ENCODE data around the gene AAR2.
A peak's percentile ranks its signal among the peaks of the same experiment; 100 is the strongest.

Gene AAR2

DNA sequence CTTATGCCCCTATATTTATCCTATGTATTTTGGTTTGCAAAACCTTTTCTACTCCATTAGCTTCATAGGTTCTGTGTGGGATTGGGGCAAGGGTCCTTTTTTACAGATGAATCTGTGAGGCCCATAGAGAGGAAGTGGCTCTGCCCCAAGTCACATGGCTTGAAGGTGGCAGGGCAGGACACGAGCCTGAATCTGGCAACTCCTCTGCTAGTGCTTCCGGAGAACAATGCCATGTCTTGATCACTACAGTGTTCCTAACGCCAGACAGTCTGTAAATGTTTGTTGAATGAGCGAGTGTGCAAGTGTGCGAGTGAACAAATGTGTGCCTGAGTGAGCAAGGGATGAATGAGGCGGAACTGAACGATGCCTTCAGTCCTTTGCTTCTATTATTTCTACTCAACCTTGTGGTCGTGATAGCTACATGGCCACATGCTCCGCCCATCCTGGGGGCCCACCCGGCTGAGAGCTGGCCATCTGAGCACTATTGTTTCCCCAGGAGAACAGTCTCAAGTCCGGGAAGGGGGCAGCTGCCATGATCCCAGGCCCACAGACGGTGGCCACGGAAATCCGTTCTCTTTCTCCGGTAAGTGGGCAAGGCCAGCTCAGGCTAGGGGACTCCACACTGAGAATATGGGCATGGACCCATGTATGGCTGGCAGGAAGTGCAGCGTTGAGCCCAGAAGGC, 17.8 kb upstream of the AAR2 start:
- Histone ChIP-seq H3K23ac (ENCODE audit: low read length) (no peak overlapping the region), H3K4ac (ENCODE audit: low read depth, low read length) (no peak overlapping the region), H4K8ac (ENCODE audit: low read depth, low read length) (no peak overlapping the region), H4K12ac (ENCODE audit: low read depth, low read length) (no peak overlapping the region), H3K27me3 (ENCODE audit: insufficient read depth, low read length) (no peaks in the 10 kb centered on the region), H3K14ac (ENCODE audit: low read length) (no peak overlapping the region), H3K4me2 (ENCODE audit: low read length) (no peak overlapping the region), H3K9me3 (ENCODE audit: insufficient read depth, low read depth, low read length) (peaks cover 2% of the 10 kb centered on the region), H3K79me1 (ENCODE audit: low read length) (no peaks in the 10 kb centered on the region), H3K4me3 (ENCODE audit: low read depth, low read length) (no peak overlapping the region), H3K9ac (ENCODE audit: low read length) (no peak overlapping the region), H2BK5ac (ENCODE audit: low read depth, low read length, poor library complexity) (no peak overlapping the region), H3K4me1 (ENCODE audit: control insufficient read depth in 1 of 2, insufficient read depth in 2 of 2, low read length in 2 of 2) (no peaks in the 10 kb centered on the region), H2BK120ac (ENCODE audit: insufficient read depth, low read length, poor library complexity) (no peak overlapping the region), H2AFZ (ENCODE audit: insufficient read depth, low read length, poor library complexity) (no peak overlapping the region), H3K36me3 (ENCODE audit: control insufficient read depth in 1 of 2, insufficient read depth in 2 of 2, low read length in 2 of 2) (no peaks in the 10 kb centered on the region), H4K91ac (ENCODE audit: low read depth, low read length) (no peak overlapping the region), H3K27ac (ENCODE audit: low read depth, low read length) (no peak overlapping the region), H3K18ac (ENCODE audit: low read length) (no peak overlapping the region), H2BK12ac (ENCODE audit: low read length) (no peak overlapping the region), H3K79me2 (ENCODE audit: control insufficient read depth, insufficient read depth, low read length, poor library complexity) (no peaks in the 10 kb centered on the region), H2AK5ac (ENCODE audit: low read length) (no peak overlapping the region)
- DNase-seq: no peak
- WGBS (ENCODE audit: extremely low coverage, insufficient coverage, insufficient read length): no CpG with 5 or more reads among the region's 16 CpGs

DNA sequence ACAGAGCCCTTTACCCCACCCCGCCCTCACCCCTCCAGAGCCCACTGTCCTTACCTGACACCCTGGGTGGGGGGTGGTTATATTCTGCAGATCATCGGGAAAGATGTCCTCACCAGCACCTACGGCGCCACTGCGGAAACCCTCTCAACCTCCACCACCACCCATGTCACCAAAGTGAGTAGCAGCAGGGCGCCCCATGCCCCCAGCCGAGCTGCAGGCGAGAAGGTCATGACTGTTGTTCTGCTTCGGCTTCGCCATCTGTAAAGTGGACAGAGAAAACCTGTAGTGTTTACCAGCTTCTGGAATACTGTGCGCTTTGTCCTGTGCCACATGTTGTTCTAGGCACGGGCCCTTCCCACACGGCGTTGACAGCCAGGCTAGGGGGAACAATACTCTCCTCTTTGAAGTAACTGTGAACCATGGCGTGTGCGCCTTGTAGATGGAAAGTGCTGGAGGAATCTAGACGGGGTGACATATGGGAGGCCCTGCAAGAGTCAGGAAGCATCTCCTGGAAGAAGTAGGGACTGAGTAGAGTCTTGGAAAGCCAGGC, 16.5 kb upstream of the AAR2 start:
- Histone ChIP-seq H3K23ac (ENCODE audit: low read length) (no peak overlapping the region), H3K9ac (ENCODE audit: low read length) (no peak overlapping the region), H3K79me2 (ENCODE audit: control insufficient read depth, insufficient read depth, low read length, poor library complexity) (no peaks in the 10 kb centered on the region), H3K18ac (ENCODE audit: low read length) (no peak overlapping the region), H3K79me1 (ENCODE audit: low read length) (no peaks in the 10 kb centered on the region), H2AFZ (ENCODE audit: insufficient read depth, low read length, poor library complexity) (no peak overlapping the region), H3K27me3 (ENCODE audit: insufficient read depth, low read length) (no peaks in the 10 kb centered on the region), H3K14ac (ENCODE audit: low read length) (no peak overlapping the region), H2BK120ac (ENCODE audit: insufficient read depth, low read length, poor library complexity) (no peak overlapping the region), H3K4me3 (ENCODE audit: low read depth, low read length) (no peak overlapping the region), H2BK5ac (ENCODE audit: low read depth, low read length, poor library complexity) (no peak overlapping the region), H2AK5ac (ENCODE audit: low read length) (no peak overlapping the region), H3K4me1 (ENCODE audit: control insufficient read depth in 1 of 2, insufficient read depth in 2 of 2, low read length in 2 of 2) (no peaks in the 10 kb centered on the region), H4K8ac (ENCODE audit: low read depth, low read length) (no peak overlapping the region), H3K36me3 (ENCODE audit: control insufficient read depth in 1 of 2, insufficient read depth in 2 of 2, low read length in 2 of 2) (no peaks in the 10 kb centered on the region), H3K27ac (ENCODE audit: low read depth, low read length) (no peak overlapping the region), H3K4ac (ENCODE audit: low read depth, low read length) (no peak overlapping the region), H3K9me3 (ENCODE audit: insufficient read depth, low read depth, low read length) (peaks cover 2% of the 10 kb centered on the region), H4K12ac (ENCODE audit: low read depth, low read length) (no peak overlapping the region), H4K91ac (ENCODE audit: low read depth, low read length) (no peak overlapping the region), H2BK12ac (ENCODE audit: low read length) (no peak overlapping the region), H3K4me2 (ENCODE audit: low read length) (no peak overlapping the region)
- no CpG with 5 or more reads among the region's 17 CpGs for WGBS (ENCODE audit: extremely low coverage, insufficient coverage, insufficient read length)
- no peak for DNase-seq

DNA sequence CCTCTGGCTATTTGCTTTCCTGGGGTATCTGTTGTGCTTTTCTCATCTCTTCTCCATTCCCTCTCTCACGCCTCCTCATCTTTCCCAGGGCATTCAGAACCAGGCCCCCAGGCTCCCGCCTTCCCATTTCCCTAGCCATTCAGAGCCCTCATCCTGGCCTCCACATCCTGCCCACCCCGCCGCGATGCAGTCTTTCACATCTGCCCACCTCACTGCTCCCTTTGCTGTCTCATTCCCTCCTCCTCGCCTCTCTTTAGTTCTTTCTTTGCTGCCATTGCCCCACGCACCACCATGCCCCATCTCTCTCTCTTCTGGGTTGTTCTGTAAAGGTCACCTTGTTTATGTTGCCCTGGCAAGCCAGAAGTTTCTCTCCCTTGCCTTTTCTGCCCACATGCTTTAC, 10.6 kb upstream of the AAR2 start:
- Histone ChIP-seq H3K36me3 (ENCODE audit: control insufficient read depth in 1 of 2, insufficient read depth in 2 of 2, low read length in 2 of 2) (no peaks in the 10 kb centered on the region), H2BK12ac (ENCODE audit: low read length) (no peak overlapping the region), H3K9ac (ENCODE audit: low read length) (no peak overlapping the region), H3K4me2 (ENCODE audit: low read length) (no peak overlapping the region), H3K79me2 (ENCODE audit: control insufficient read depth, insufficient read depth, low read length, poor library complexity) (no peaks in the 10 kb centered on the region), H3K27ac (ENCODE audit: low read depth, low read length) (no peak overlapping the region), H3K4me3 (ENCODE audit: low read depth, low read length) (no peak overlapping the region), H3K27me3 (ENCODE audit: insufficient read depth, low read length) (no peaks in the 10 kb centered on the region), H2BK120ac (ENCODE audit: insufficient read depth, low read length, poor library complexity) (no peak overlapping the region), H3K4me1 (ENCODE audit: control insufficient read depth in 1 of 2, insufficient read depth in 2 of 2, low read length in 2 of 2) (no peaks in the 10 kb centered on the region), H3K14ac (ENCODE audit: low read length) (no peak overlapping the region), H3K23ac (ENCODE audit: low read length) (no peak overlapping the region), H2BK5ac (ENCODE audit: low read depth, low read length, poor library complexity) (no peak overlapping the region), H3K79me1 (ENCODE audit: low read length) (no peaks in the 10 kb centered on the region), H2AK5ac (ENCODE audit: low read length) (no peak overlapping the region), H3K4ac (ENCODE audit: low read depth, low read length) (no peak overlapping the region), H3K9me3 (ENCODE audit: insufficient read depth, low read depth, low read length) (no peaks in the 10 kb centered on the region), H3K18ac (ENCODE audit: low read length) (no peak overlapping the region), H4K12ac (ENCODE audit: low read depth, low read length) (no peak overlapping the region), H4K91ac (ENCODE audit: low read depth, low read length) (no peak overlapping the region), H4K8ac (ENCODE audit: low read depth, low read length) (no peak overlapping the region), H2AFZ (ENCODE audit: insufficient read depth, low read length, poor library complexity) (no peak overlapping the region)
- DNase-seq: no peak
- WGBS (ENCODE audit: extremely low coverage, insufficient coverage, insufficient read length): no CpG with 5 or more reads among the region's 7 CpGs

DNA sequence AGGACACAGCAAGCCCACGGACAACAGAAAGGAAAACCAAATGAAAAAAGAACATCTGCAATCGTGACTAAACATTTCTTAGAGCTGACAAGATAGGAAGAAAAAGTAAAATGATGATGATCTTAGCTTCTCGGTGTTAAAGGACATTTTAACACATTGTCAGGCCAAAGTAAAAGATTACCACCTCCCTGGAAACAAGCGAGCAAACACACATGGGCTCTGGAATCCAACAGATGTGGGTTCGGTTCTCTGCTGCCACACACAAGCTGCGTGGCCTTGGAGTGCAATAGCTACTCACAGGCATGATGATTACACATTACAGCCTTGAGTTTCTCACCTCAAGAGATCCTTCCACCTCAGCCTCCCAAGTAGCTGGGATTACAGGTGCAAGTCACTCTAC, 7.5 kb upstream of the AAR2 start:
- no peak overlapping the region for H3K4me3 ChIP-seq (ENCODE audit: low read depth, low read length)
- no peak overlapping the region for H2AK5ac ChIP-seq (ENCODE audit: low read length)
- no peak overlapping the region for H4K8ac ChIP-seq (ENCODE audit: low read depth, low read length)
- no peak overlapping the region for H3K4ac ChIP-seq (ENCODE audit: low read depth, low read length)
- no peak overlapping the region for H2BK5ac ChIP-seq (ENCODE audit: low read depth, low read length, poor library complexity)
- no CpG with 5 or more reads among the region's 6 CpGs for WGBS (ENCODE audit: extremely low coverage, insufficient coverage, insufficient read length)
- DNase-seq: peak in 1 of 2 donors; percentile 8
- H3K79me1 ChIP-seq (ENCODE audit: low read length): no peaks in the 10 kb centered on the region
- H3K18ac ChIP-seq (ENCODE audit: low read length): no peak overlapping the region
- H2AFZ ChIP-seq (ENCODE audit: insufficient read depth, low read length, poor library complexity): no peak overlapping the region
- no peak overlapping the region for H3K27ac ChIP-seq (ENCODE audit: low read depth, low read length)
- no peak overlapping the region for H2BK120ac ChIP-seq (ENCODE audit: insufficient read depth, low read length, poor library complexity)
- H4K91ac ChIP-seq (ENCODE audit: low read depth, low read length): no peak overlapping the region
- H3K4me1 ChIP-seq (ENCODE audit: control insufficient read depth in 1 of 2, insufficient read depth in 2 of 2, low read length in 2 of 2): no peaks in the 10 kb centered on the region
- H3K9ac ChIP-seq (ENCODE audit: low read length): no peak overlapping the region
- no peak overlapping the region for H2BK12ac ChIP-seq (ENCODE audit: low read length)
- H3K9me3 ChIP-seq (ENCODE audit: insufficient read depth, low read depth, low read length): no peaks in the 10 kb centered on the region
- no peak overlapping the region for H4K12ac ChIP-seq (ENCODE audit: low read depth, low read length)
- H3K23ac ChIP-seq (ENCODE audit: low read length): no peak overlapping the region
- no peaks in the 10 kb centered on the region for H3K27me3 ChIP-seq (ENCODE audit: insufficient read depth, low read length)
- H3K14ac ChIP-seq (ENCODE audit: low read length): no peak overlapping the region
- no peak overlapping the region for H3K4me2 ChIP-seq (ENCODE audit: low read length)
- no peaks in the 10 kb centered on the region for H3K79me2 ChIP-seq (ENCODE audit: control insufficient read depth, insufficient read depth, low read length, poor library complexity)
- H3K36me3 ChIP-seq (ENCODE audit: control insufficient read depth in 1 of 2, insufficient read depth in 2 of 2, low read length in 2 of 2): no peaks in the 10 kb centered on the region
